ENCODE data around the gene SCN2A. TPM values are rescaled to one million over a fixed set of nuclear protein-coding genes. Genes with fewer than 3 reads are reported as not detected.

SCN2A gene
- total RNA-seq, 2 donors from 2014 or later, result 0.15 to 0.20 TPM

DNA sequence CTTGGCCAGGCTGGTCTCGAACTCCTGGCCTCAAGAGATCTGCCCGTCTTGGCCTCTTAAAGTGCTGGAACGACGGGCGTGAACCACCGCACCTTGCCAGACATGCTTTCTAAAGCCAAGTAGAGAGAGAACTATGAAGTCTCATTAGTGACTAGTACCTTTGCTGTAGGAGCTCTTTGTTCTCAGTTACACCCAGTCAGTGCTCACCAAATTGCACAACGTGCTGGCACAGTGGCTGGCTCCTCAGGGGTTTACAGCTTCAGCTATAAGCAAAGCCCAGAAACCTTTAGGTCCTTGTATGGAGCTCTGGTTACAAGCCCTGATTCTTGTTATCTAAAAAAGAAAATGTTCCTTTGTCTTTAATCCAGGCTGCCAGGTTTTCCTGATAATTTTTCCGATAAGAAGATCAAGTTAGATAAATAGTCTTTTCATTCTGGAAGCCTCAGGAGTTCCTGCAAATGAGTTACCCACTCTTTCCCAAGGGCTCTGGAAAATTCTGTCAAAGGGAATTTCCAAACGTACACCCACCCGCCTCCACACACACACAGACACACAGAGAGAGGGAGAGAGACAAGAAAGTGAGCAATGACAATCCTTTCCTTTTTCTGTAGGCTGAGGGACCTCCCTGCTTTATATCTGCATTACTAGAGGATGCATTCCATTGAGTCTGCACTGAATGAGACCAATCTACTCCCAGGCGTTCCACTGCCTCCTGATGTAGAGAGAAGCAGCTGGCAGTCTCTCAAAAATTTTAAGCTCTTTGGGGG is 130.1 kb downstream of the SCN2A start:
- Mint-ChIP-seq H3K27me3 (ENCODE audit: insufficient read depth) (no peaks in the 10 kb centered on the region), H3K36me3 (ENCODE audit: low read depth) (no peaks in the 10 kb centered on the region), H3K4me3 (no peak overlapping the region), H3K27ac (peak overlapping the region; percentile 93), H3K9me3 (no peaks in the 10 kb centered on the region), H3K4me1 (peaks cover 51% of the 10 kb centered on the region)
- no peaks in the 10 kb centered on the region for H3K9me3 ChIP-seq (ENCODE audit: control insufficient read depth, low read length)
- H3K36me3 ChIP-seq (ENCODE audit: control insufficient read depth, insufficient read depth, low read length), result no peaks in the 10 kb centered on the region
- no peaks in the 10 kb centered on the region for H3K27me3 ChIP-seq (ENCODE audit: control insufficient read depth, insufficient read depth, low read length, poor library complexity, severe bottlenecking)
- H3K4me3 ChIP-seq (ENCODE audit: low read length), result no peak overlapping the region
- peak; percentile 69 for DNase-seq
- 56 to 72% methylated on average over 8 to 11 of the region's 11 CpGs for WGBS, 2 experiments (ENCODE audit: insufficient coverage in 1 of 2, insufficient read length in 1 of 2)
- no peak overlapping the region for H3K9ac ChIP-seq (ENCODE audit: extremely low read depth, low read length, poor library complexity, severe bottlenecking)
- no peak overlapping the region for H3K27ac ChIP-seq (ENCODE audit: low read depth, low read length)
- TF ChIP-seq, protein P1, sequence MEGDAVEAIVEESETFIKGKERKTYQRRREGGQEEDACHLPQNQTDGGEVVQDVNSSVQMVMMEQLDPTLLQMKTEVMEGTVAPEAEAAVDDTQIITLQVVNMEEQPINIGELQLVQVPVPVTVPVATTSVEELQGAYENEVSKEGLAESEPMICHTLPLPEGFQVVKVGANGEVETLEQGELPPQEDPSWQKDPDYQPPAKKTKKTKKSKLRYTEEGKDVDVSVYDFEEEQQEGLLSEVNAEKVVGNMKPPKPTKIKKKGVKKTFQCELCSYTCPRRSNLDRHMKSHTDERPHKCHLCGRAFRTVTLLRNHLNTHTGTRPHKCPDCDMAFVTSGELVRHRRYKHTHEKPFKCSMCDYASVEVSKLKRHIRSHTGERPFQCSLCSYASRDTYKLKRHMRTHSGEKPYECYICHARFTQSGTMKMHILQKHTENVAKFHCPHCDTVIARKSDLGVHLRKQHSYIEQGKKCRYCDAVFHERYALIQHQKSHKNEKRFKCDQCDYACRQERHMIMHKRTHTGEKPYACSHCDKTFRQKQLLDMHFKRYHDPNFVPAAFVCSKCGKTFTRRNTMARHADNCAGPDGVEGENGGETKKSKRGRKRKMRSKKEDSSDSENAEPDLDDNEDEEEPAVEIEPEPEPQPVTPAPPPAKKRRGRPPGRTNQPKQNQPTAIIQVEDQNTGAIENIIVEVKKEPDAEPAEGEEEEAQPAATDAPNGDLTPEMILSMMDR (conservative IDR thresholded peaks at IDR 0.05), result no peak
- peaks cover 20% of the 10 kb centered on the region for H3K4me1 ChIP-seq (ENCODE audit: control insufficient read depth, insufficient read depth, low read length)

DNA sequence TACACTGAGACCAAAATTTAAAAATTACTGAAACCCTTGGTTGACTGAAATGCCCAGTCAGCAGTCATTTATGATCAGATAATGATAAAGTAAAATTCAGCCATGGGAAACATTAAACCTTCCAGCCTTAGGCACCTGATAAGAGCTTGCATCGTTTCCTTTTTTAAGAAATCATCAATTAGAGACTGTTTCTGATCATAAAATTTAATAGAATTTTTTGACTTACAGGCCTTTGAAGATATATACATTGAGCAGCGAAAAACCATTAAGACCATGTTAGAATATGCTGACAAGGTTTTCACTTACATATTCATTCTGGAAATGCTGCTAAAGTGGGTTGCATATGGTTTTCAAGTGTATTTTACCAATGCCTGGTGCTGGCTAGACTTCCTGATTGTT is 130.7 kb downstream of the SCN2A start:
- Histone ChIP-seq H3K9ac (ENCODE audit: extremely low read depth, low read length, poor library complexity, severe bottlenecking) (no peak overlapping the region), H3K4me1 (ENCODE audit: control insufficient read depth, insufficient read depth, low read length) (peaks cover 20% of the 10 kb centered on the region), H3K4me3 (ENCODE audit: low read length) (no peak overlapping the region), H3K36me3 (ENCODE audit: control insufficient read depth, insufficient read depth, low read length) (no peaks in the 10 kb centered on the region), H3K27me3 (ENCODE audit: control insufficient read depth, insufficient read depth, low read length, poor library complexity, severe bottlenecking) (no peaks in the 10 kb centered on the region), H3K27ac (ENCODE audit: low read depth, low read length) (no peak overlapping the region), H3K9me3 (ENCODE audit: control insufficient read depth, low read length) (no peaks in the 10 kb centered on the region)
- H3K27ac Mint-ChIP-seq, result peak overlapping the region; percentile 93
- no peak for DNase-seq
- H3K4me1 Mint-ChIP-seq, result peaks cover 52% of the 10 kb centered on the region
- no peaks in the 10 kb centered on the region for H3K36me3 Mint-ChIP-seq (ENCODE audit: low read depth)
- no peaks in the 10 kb centered on the region for H3K9me3 Mint-ChIP-seq
- H3K4me3 Mint-ChIP-seq, result no peak overlapping the region
- TF ChIP-seq, protein P1 (conservative IDR thresholded peaks at IDR 0.05), result no peak
- no peaks in the 10 kb centered on the region for H3K27me3 Mint-ChIP-seq (ENCODE audit: insufficient read depth)
- WGBS, 2 experiments (ENCODE audit: insufficient coverage in 1 of 2, insufficient read length in 1 of 2), result 89% methylated on average over 2 of the region's 2 CpGs; no CpG with 5 or more reads in 1 of the 2 experiments

DNA sequence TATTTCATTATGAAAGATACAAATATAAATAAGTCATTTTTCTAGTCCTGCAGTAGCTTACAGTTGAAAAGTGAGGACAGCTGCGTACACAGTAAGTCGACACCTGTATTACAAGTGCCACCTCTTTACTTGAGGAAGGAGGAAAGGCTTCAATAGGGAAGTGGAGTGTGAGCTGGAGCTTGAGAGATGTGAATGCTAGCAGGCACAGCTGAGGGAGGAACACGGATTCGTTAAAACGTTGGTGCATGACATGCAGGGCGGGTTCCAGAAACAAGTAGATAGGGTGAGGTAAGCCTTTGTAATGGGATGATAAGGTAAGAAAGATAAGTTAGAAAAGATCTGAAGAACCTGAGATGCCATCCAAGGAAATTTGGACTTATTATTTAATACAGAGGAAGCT is 132.1 kb downstream of the SCN2A start:
- peak; percentile 62 for DNase-seq

More for the DNA sequence above, 132.1 kb downstream of the SCN2A start:
- Mint-ChIP-seq H3K4me3 (no peak overlapping the region), H3K36me3 (ENCODE audit: low read depth) (no peaks in the 10 kb centered on the region), H3K27me3 (ENCODE audit: insufficient read depth) (no peaks in the 10 kb centered on the region), H3K4me1 (peaks cover 53% of the 10 kb centered on the region), H3K9me3 (no peaks in the 10 kb centered on the region), H3K27ac (peak overlapping the region; percentile 23)
- Histone ChIP-seq H3K9ac (ENCODE audit: extremely low read depth, low read length, poor library complexity, severe bottlenecking) (no peak overlapping the region), H3K4me3 (ENCODE audit: low read length) (no peak overlapping the region), H3K9me3 (ENCODE audit: control insufficient read depth, low read length) (no peaks in the 10 kb centered on the region), H3K36me3 (ENCODE audit: control insufficient read depth, insufficient read depth, low read length) (no peaks in the 10 kb centered on the region), H3K27ac (ENCODE audit: low read depth, low read length) (no peak overlapping the region), H3K27me3 (ENCODE audit: control insufficient read depth, insufficient read depth, low read length, poor library complexity, severe bottlenecking) (no peaks in the 10 kb centered on the region), H3K4me1 (ENCODE audit: control insufficient read depth, insufficient read depth, low read length) (peaks cover 20% of the 10 kb centered on the region)
- 60 to 76% methylated on average over 5 to 6 of the region's 6 CpGs for WGBS, 2 experiments (ENCODE audit: insufficient coverage in 1 of 2, insufficient read length in 1 of 2)
- TF ChIP-seq, protein P1 (conservative IDR thresholded peaks at IDR 0.05), result no peak

Measured in endodermal cell (in vitro differentiated cells).